HepG2 (cell line): ENCODE results near the gene ARHGAP31. TPM values are rescaled to one million over a fixed set of nuclear protein-coding genes. Genes with fewer than 3 reads are reported as not detected.

Source experiments
- CEBPB ChIP-seq: IDR thresholded peaks from 2 replicates; pipeline ENCODE4 v1.6.1; 2011; ENCODE audit warnings: low read depth, low read length, improper control_type of control experiment, borderline replicate concordance
- E2F2 ChIP-seq: sonication (generic); formaldehyde crosslinking; IDR thresholded peaks from 2 replicates; pipeline ENCODE4 v1.4.0; 2020; ENCODE audit warnings: missing genetic modification reagents, borderline replicate concordance
- ELF3 ChIP-seq: IDR thresholded peaks from 2 replicates; pipeline ENCODE4 v1.6.1; 2016; ENCODE audit warnings: missing genetic modification reagents, missing compliant biosample characterization
- ESRRA ChIP-seq: sonication (generic); formaldehyde crosslinking; IDR thresholded peaks from 2 replicates; pipeline ENCODE4 v1.5.1; 2020; ENCODE audit warnings: mild to moderate bottlenecking, low read depth, missing genetic modification reagents
- GMEB2 ChIP-seq: IDR thresholded peaks from 2 replicates; pipeline ENCODE4 v1.6.1; 2016; ENCODE audit warnings: missing biosample characterization, missing genetic modification reagents, low read depth
- GPN1 ChIP-seq: sonication (generic); formaldehyde crosslinking; IDR thresholded peaks from 2 replicates; pipeline ENCODE4 v1.5.1; 2020; ENCODE audit warnings: missing genetic modification reagents, borderline replicate concordance
- MZF1 ChIP-seq: sonication (generic); formaldehyde crosslinking; IDR thresholded peaks from 2 replicates; pipeline ENCODE4 v1.8.1; 2023; ENCODE audit warnings: mild to moderate bottlenecking, missing genetic modification reagents, borderline replicate concordance
- NRL ChIP-seq: sonication (generic); formaldehyde crosslinking; IDR thresholded peaks from 2 replicates; pipeline ENCODE4 v1.5.0; 2020; ENCODE audit warnings: missing genetic modification reagents, mild to moderate bottlenecking, moderate library complexity, borderline replicate concordance
- PRDM10 ChIP-seq: sonication (generic); formaldehyde crosslinking; IDR thresholded peaks from 2 replicates; pipeline ENCODE4 v1.4.0; 2020; ENCODE audit warnings: low read depth, missing genetic modification reagents
- RCOR2 ChIP-seq: IDR thresholded peaks from 2 replicates; pipeline ENCODE4 v1.6.1; 2016; ENCODE audit warnings: missing biosample characterization, missing genetic modification reagents
- U2AF2 ChIP-seq: fragments of 200-400 bp; formaldehyde crosslinking; IDR thresholded peaks from 2 replicates; pipeline ENCODE4 v1.6.1; 2017; ENCODE audit warnings: low read depth, mild to moderate bottlenecking, low read length
- ZBTB8A ChIP-seq: sonication (generic); formaldehyde crosslinking; IDR thresholded peaks from 2 replicates; pipeline ENCODE4 v1.4.0; 2020; ENCODE audit warnings: mild to moderate bottlenecking, low read depth, missing genetic modification reagents, borderline replicate concordance
- ZKSCAN5 ChIP-seq: sonication (generic); formaldehyde crosslinking; IDR thresholded peaks from 2 replicates; pipeline ENCODE4 v1.5.1; 2020; ENCODE audit warnings: mild to moderate bottlenecking, missing genetic modification reagents
- ZNF17 ChIP-seq: sonication (generic); formaldehyde crosslinking; IDR thresholded peaks from 2 replicates; pipeline ENCODE4 v1.5.0; 2020; ENCODE audit warnings: mild to moderate bottlenecking, missing genetic modification reagents
- ZNF276 ChIP-seq: sonication (generic); formaldehyde crosslinking; IDR thresholded peaks from 2 replicates; pipeline ENCODE4 v1.4.0; 2020; ENCODE audit warnings: mild to moderate bottlenecking, low read depth, missing genetic modification reagents
- ZNF317 ChIP-seq: sonication (generic); formaldehyde crosslinking; IDR thresholded peaks from 2 replicates; pipeline ENCODE4 v1.5.0; 2020; ENCODE audit warnings: mild to moderate bottlenecking, missing genetic modification reagents
- ZNF543 ChIP-seq: sonication (generic); formaldehyde crosslinking; IDR thresholded peaks from 2 replicates; pipeline ENCODE4 v1.4.0; 2020; ENCODE audit warnings: mild to moderate bottlenecking, missing genetic modification reagents
- ZNF563 ChIP-seq: sonication (generic); formaldehyde crosslinking; IDR thresholded peaks from 2 replicates; pipeline ENCODE4 v1.8.0; 2022; ENCODE audit warnings: mild to moderate bottlenecking, moderate library complexity, missing genetic modification reagents
- ZNF660 ChIP-seq: sonication (generic); formaldehyde crosslinking; IDR thresholded peaks from 2 replicates; pipeline ENCODE4 v1.5.1; 2020; ENCODE audit warnings: mild to moderate bottlenecking, low read depth, missing genetic modification reagents, borderline replicate concordance
- ZNF878 ChIP-seq: sonication (generic); formaldehyde crosslinking; IDR thresholded peaks from 2 replicates; pipeline ENCODE4 v1.8.1; 2023; ENCODE audit warnings: mild to moderate bottlenecking, missing genetic modification reagents, moderate library complexity
- polyA plus RNA-seq, 8 experiments: library from polyadenylated mRNA; depleted of rRNA in 3 of 8; stranded (reverse) in 7 of 8; unstranded in 1 of 8; fragments of >200 nt; fragmentation: Illumina TruSeq in 4 of 8; extraction: Trizol in 4 of 8; gene quantifications; 2 replicates each; pipeline versions ENCODE4 v1.2.1 to v1.2.3, GENCODE V29; 2011 to 2016; ENCODE audit warnings: low read depth in 4 of 8, missing spikeins in 1 of 8, mixed read lengths in 1 of 8; ENCODE audit not compliant: insufficient read depth in 1 of 8
- total RNA-seq, 5 experiments: library from RNA; depleted of rRNA; stranded (reverse); fragments of >200 nt; fragmentation: Illumina TruSeq; extraction: Trizol; gene quantifications; 2 replicates each; pipeline ENCODE4 v1.2.3, GENCODE V29; 2016; ENCODE audit warnings: low read depth in 1 of 5

ARHGAP31 gene
- total and polyA plus RNA-seq, 2 of the 13 experiments (the other 11 are each of a cell fraction or from before 2014, with no cell fraction given) = not detected

GRCh38 chr3:119463171-119464169 lies 169.3 kb downstream of the ARHGAP31 start, which contains the start of gene TMEM39A (continued):
- peak; percentile 57 for TF ChIP-seq PRDM10 (CRISPR knock-in tag)
- TF ChIP-seq ZKSCAN5 (CRISPR knock-in tag) = no peak
- TF ChIP-seq ZNF317 = peak; percentile 80
- peak; percentile 53; the same call in 1 of the 2 replicates for TF ChIP-seq RCOR2 (CRISPR knock-in tag)
- no peak for TF ChIP-seq CEBPB
- no peak for TF ChIP-seq ZNF276 (CRISPR knock-in tag)
- peak; percentile 79; the same call in 1 of the 2 replicates for TF ChIP-seq ZNF563
- no peak for TF ChIP-seq ZBTB8A
- TF ChIP-seq ZNF543 (CRISPR knock-in tag) = peak; percentile 24; the same call in 1 of the 2 replicates
- TF ChIP-seq ZNF878 (CRISPR knock-in tag) = peak; percentile 53; the same call in 1 of the 2 replicates
- TF ChIP-seq MZF1 = no peak; the same call in 1 of the 2 replicates
- TF ChIP-seq ZNF17 (CRISPR knock-in tag) = no peak
- no peak for TF ChIP-seq ZNF660 (CRISPR knock-in tag)
- peak; percentile 76 for TF ChIP-seq GMEB2 (CRISPR knock-in tag)
- 0 out of 2 replicates have a peak, but pooled peaks have one; percentile 43 for TF ChIP-seq E2F2 (CRISPR knock-in tag)
- TF ChIP-seq ELF3 (CRISPR knock-in tag) = peak; percentile 95
- no peak for TF ChIP-seq GPN1 (CRISPR knock-in tag)
- TF ChIP-seq NRL (CRISPR knock-in tag) = peak; percentile 86; the same call in 1 of the 2 replicates
- no peak for TF ChIP-seq ESRRA (CRISPR knock-in tag)
- no peak for TF ChIP-seq U2AF2
